Stimulated activated CD4-positive, alpha-beta T cell treated with anti-CD3 and anti-CD28 coated beads, Interleukin-1b, Interleukin-23, amount 100 ng/mL, for 48 hours (primary cell): ENCODE data around the gene HNMT.
"Not testable (repeated sequence)": the region's sequence is repeated elsewhere in the genome, so short reads cannot be mapped to it uniquely, and the experiment has no call there.

Experiments used
- DNase-seq: peaks from one replicate; pipeline ENCODE4 v3.0.0-alpha.2; 2020

HNMT gene

DNA sequence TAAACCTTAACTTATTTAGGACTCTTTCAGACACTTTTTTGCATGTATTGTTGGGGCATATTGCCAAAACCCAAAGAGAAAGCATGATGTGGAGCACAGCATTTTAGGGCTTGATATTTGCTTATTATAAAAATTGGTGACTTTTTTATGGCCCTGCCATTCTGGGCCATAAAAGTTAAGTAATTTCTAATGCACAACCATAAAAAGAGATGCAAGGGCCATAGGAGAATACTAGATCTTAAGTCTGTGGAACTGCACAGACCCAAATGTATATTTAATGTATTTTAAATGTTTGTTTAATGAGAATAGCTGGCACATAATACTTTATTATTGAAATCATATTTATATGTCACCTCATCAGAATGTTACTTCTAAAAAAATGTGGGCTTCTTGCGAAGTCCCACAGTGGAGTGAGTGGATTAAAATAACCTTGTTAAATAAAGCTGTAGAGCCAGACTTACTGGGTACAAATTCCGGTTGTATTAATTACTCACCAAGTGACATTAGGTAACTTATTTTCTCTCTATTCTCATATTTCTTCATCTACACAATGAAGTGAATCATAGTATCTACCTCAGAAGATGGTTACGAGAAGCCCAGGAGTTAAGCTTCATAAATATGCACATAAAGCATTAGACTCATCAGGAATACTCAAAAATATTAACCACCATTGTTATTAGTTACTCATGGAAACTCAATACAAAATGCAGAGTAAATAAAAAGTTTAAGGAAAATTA is 52.2 kb downstream of the HNMT start:
- DNase-seq, result no peak

DNA sequence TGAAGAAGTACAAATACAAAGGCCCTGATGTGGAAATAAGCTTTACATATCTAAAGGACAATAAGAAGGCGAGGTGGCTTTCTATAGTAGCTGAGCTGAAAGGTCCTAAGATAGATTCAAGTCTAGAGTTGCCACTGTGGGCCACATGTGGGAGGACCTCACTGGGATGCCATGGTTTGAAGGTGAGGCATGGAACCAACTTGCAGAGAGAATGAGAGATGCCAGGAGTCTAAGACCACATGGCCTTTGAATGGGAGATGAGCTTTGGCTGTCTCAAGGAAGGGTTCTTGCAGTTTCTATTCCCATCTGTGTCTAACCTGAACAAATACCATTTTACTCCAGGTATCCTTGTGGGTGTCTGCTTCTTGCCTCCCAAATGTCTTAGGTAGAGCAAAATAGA is 53.6 kb downstream of the HNMT start:
- no peak for DNase-seq

DNA sequence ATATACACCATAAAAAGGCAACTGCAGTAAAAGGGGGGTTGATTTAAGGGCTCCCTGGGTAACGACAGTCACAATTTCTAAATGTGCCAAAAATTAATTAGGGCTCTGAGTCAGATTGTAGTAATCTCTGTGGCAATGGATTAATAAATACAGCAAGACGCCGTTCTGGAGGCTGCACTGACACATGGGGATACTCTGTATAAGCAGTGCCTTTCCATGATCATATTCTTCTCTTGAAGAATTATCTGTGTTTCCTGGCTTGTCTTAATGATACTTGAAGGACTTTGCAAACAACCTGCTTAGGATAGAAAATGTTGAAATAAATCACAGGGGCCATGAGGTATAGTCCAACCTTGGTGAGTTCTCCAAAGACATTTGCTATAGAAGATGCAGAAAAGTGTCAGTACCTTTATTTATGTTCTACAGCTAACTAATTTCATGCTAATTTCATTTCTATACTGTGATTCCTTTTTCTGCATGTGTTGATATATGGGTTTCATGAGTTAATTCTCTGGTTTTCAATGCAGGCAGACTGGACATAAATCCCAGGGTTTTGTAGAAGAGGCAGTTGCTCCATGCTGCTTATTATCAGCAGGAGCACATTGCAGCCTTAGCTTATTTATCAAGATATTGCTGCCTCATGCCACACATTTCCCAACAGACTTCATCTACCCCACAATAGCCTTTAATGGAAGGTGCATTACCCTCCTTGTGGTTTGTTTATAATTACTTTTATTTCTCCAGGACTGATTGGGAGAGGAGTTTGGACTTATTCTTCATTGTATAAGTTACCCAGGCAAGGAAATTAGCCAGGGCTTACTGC is 54.8 kb downstream of the HNMT start:
- DNase-seq, result no peak

DNA sequence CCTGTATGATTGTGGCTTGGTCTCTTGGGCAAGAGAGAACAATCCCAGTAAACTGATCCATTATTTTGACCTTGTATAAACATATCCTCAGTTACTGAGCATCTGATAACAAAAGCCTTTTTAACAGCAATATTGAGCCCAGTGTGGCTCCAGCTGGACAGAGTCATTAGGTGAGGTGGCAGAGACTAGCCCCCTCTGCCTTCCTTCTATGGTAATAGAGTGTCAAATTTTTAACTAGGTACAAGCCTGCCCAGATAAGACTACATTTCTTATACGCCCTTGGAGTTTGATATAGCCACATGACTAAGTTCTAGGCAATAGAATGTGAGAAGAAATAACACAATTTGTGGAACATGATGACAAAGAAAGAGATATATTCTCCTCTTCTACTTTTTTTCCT is 56.2 kb downstream of the HNMT start:
- no peak for DNase-seq

DNA sequence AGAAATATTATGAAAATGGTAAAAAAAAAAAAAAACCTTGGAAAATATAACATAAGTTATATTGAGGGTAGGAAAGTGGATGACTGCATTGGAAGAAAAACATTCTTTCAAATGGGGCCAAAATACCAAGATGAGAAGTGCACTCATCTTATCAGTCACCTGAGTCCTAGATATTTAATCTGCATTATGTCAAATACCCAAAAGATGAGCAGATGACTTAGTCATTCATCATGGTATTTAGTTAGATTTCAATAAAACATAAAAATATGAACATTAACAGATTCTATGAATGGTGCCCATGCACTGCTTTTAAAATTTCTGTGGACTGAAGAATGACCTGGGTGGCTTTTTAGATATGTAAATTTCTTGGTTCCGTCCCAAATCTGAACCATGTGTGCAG is 56.9 kb downstream of the HNMT start:
- no peak for DNase-seq

DNA sequence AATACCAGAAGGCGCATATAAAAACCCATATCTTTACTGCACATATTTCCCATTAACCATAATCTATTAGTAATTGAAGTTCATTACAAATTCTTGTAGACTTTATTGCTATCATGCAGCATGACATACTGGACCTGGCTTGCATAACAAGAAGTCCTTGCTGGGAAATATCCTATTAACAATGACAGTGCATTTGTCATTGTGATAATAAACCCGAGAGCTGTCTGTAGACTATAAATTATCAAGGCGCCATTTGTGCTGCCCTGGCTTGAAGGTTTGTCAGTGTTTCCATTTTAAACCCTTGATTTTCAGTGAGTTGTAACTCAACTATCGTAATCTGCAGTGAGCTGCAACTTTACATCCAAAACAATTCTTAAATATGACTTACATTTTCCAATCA is 59.0 kb downstream of the HNMT start:
- DNase-seq, result no peak

DNA sequence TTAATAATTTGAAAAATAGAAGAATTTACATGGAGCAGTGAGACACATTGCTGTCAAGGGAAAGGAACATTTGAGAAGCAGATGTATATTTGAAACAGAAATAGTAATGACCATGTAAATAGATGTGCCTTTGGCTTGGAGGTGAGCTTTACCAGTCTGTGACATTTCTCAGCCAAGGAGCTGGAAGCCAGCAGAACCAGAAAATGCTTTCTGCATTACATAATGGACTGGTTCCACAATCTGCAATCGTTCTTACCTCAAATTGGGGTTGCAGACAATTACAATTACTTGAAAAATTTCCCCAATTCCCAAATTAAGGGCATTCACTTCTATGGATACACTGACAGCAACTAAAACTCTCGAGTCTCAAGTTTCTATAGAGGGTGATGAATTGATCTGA is 59.7 kb downstream of the HNMT start:
- no peak for DNase-seq

DNA sequence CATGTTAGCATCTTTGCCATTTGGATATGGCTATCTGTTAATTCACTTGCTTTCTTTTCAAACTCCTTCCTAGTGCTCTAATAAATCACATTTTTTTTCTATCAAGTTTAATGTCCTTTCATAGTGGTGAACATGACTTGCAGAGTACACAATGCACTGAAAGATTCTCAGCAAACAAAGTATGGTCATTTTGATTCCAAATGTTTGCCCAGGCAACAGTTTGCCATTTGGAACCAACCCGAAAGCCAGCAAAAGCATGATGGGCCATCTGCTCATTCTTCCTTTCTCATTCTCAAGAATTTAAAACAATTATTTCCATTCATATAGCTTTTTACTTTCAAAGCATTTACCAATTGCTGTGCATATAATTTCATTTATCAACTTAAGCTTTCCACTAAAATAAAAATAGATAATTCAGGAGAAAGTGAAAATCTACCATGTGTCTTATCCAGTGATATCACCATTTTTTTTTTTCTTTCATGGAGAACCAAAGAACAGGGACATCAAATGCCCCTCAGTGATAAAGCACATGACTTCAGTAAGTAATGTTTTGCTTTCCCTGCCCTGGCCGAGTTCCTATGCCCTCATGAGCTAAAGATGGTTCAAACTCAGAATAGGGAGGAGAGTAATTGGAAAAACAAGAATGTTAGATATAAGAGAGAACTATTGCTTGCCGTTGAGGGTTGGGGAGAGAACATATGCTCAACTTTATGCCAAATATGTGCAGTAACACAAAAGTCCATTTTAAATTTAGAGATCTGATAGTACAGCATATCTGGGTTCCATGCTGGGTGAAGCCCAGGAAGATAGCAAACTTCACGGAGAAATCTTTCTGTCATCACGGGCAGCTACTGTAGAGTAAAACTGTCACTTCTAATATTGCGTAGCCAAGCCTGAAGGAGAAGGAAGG is 62.1 kb downstream of the HNMT start:
- DNase-seq, result no peak

DNA sequence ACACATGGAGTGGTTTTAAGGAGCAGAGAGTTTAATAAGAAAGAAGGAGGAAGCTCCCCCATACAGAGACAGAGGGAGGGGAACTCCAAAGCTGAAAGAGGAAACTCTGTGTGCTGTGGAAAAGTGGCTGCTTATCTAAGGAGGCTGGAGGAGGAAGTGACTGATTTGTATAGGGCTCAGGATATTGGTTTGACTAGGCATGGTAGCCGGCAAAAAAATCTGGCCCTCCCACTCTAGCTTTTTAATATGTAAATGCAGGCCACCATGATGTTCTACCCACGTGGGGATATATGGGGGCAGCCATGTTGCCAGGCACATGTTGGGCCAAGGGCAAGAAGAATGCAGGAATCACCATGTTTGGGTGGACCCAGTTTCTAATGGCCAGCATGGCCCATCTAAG is 64.3 kb downstream of the HNMT start:
- DNase-seq, result no peak

DNA sequence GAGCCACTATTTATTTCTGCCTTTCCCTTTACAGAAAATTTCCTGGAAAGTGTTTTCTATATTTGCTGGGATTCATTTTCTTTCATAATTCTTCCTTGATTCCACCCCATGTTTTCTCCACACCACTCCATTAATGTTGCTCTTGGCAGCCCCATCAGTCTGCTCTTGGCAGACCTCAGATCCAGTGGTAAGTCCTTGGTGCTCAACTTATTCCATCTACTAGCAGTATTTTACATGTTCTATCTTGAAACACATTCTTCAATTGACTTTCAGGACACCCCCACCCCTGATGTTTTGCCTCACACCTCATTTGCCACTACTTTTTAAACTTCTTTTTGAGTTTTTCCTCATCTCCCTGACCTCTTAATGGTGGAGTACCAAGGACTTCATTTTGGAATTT is 65.0 kb downstream of the HNMT start:
- no peak for DNase-seq

DNA sequence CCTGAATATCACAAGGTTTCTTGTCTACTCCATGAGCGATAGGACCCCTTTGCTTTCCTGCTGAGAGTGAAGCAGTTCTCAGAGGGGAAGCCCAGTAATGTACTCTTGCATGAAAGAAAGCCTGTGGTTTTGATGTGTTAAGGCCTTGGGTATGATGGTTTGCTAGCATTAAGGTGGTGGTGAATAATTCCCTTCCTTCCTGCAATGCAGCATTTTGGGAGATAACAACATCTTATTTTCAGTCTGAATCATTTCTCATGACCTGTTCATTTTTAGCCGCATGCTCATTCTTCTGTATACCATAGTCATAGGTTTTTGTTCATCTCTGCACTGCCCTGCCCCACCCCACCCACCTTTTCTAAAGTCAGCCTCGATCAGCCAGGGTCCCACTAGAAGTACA is 66.2 kb downstream of the HNMT start:
- no peak for DNase-seq

DNA sequence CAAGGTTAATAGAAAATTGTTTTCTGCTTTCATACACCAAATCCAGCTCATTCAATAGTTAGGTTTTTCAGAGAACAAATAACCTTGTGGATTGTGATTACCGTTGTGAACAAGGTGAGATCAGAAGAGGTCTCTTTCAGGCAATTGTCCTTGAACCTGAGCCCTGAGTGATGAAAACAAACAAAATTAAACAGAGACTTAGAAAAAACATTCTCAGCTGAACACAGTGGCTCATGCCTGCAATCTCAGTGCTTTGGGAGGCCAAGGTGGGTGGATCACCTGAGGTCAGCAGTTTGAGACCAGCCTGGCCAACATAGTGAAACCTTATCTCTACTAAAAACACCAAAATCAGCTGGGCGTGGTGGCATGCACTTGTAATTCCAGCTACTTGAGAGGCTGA is 68.1 kb downstream of the HNMT start:
- DNase-seq, result no peak

DNA sequence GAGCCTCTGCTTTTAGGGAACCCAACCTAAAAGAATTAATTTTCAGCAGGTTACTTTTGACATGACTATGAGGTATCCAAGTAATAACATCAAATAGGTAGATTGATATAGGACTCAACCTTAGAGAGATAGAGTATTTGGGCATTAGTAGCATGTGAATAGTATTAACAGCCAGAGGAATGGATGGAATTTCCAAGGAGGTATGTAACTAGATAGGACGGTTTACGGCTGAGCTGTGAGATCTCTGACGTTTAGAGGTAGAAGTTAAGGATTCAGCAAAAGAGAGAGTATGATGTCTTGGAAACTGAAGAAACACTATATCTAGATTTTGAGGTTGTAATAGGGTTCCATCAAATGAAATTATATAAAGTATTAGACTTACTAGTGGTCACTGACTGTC is 70.3 kb downstream of the HNMT start:
- DNase-seq, result no peak

DNA sequence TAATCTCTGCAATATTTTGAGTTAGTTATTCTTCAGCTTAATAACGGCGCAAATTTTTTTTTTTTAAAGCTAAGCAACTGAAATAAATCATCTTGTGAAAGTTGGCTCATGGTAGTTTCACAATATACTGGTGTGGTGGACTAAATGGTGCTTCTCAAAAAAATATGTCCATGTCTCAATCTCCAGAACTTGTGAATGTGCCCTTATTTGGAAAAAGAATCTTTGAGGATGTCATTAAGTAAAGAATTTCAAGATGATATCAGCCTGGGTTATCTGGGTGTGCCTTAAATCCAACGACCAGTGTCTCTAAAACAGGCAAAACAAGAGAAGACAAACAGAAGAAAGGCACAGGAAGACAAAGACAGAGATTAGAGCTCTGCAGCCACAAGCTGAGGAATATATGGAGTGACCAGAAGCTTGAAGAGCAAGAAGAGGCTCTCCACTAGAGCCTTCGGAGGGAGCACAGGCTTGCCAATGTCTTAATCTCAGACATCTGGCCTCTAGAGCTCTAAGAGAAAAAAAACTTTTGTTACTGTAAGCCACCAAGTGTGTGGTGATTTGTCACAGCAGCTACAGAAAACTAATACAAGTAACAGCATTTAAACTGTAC is 71.4 kb downstream of the HNMT start:
- no peak for DNase-seq

DNA sequence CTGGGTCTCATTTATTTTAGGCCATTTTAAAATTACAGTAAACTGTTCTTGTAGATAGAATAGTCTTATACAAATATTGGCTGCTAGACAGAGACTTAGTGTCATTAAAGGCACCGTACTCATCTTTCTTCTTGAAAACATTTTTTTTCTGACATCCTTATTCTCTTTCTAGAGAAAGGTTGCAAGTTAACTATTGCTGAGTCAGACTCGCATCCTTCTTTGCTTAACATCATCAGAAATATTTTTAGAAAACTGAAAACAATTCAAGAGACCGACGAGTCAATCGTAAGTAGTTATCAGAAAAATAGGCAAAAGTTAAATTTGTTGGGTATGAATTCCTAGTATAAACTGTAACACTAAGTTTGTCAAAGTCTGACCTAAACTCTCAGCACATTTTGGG is 72.2 kb downstream of the HNMT start:
- DNase-seq, result no peak

DNA sequence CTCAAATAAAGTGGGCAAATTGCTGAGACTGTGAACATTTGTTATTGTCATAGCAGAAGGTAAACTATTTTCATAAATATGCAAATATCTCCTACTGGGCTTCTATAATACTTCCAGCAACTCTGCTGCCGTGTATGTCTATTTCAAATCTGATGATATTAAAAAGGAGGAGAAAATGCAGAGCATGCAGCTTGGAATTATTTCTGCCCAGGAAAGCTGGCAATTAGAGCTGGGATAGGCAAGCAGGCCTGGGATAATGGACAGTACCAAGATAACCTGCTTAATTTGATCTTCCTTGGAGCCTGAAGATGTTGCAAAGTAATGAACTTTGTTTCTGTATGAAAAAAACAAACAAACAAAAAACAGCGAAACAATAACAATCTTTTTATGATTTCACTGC is 72.8 kb downstream of the HNMT start:
- DNase-seq, result no peak

DNA sequence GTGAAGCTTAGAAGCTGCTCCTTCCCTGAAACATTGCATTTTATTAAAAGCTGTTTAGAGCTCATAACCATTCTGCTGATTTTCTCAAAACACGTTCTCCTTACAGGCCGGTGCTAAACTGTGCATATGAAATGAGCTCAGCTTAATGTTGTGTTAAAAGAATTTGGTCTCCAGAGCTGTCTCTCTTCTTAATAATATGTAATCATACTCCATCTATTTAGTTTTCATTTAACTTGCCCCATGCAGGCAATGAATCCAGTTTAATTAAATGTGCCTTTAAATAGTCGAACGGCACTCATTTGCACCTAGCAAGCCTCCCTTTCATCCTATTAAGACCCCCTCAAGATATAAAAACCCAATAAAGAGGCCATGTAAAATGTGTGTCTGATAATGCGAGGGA is 76.3 kb downstream of the HNMT start:
- no peak for DNase-seq

DNA sequence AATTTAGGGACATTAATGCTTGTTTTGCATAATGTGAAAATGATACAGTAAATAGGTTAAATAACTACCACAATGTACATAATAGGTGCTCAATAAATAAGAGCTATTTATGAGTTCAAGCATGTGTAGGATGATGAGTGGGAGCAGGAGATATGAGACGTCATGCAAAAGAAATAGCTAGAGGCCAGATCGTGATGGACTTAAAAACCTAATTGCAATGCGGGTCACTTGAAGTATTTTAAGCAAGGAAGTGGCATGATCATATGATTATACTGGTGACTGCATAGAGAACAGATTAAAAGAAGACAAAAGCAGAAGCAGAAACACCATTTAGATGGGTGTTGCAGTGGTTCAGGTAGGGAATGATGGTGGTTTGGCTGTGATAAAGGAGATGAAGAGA is 78.0 kb downstream of the HNMT start:
- no peak for DNase-seq

DNA sequence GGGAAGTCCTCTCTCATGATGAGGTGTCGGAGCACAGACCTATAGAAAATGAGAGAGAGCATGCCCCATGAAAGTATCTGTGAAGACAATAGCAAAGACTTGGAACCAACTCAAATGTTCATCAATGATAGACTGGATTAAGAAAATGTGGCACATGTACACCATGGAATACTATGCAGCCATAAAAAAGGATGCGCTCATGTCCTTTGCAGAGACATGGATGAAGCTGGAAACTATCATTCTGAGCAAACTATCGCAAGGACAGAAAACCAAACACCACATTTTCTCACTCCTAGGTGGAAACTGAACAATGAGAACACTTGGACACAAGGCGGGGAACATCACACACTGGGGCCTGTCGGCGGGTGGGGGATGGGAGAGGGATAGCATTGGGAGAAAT is 79.3 kb downstream of the HNMT start:
- DNase-seq, result not testable (repeated sequence)

DNA sequence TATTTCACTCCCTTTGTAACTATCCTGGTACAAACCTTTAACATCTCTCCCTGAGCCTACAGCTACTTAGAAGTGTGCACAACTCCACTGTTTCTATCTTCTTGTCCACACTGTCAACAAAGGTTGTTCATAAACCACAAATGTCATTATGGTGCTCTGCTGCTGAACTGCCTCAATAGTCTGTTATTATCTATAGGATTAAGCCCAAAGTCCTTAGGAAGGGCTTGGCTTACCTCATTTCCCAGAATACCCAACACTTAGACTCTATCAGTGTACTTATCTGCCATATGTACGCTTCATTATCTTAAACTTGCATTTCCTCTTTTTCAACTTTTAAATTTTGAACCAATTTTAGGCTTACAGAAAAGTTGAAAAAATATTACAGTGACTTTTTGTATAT is 94.2 kb downstream of the HNMT start:
- DNase-seq, result no peak

DNA sequence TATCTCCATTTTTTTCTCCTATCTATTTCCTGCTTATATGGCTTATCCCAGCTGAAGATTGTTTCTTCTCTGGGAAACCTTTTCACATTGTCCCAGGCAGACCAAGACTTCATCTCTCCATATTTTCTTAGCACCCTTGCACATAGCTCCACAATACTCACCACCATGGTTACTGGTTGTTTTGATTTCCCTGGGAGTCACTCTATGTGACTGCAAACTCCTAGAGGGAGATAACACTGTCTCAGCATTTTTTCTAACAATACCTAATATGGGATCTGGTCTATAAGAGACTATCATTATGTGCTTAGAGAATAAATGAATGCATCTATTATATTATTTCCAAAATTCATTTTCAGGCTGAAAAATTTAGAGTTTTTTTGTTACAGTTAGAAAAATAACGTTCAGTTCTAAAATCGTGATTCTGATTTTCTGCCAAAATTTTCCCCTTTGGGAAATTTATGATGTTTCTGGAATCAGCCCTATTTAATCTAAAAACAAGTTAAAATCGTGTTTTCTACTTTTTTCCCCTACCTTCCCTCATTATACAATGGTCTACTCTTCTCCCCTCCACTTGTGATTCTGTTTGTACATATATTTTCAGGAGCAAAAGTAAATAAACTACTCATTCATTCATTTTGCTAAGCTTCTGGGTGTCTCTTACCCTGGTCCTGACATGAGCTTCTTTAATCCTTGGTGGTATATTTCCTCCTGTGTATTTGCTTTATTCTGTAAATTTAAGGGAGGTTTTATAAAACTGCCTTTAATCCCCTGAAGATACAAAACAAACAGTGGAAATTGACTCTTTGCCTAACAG is 95.4 kb downstream of the HNMT start:
- DNase-seq, result no peak

DNA sequence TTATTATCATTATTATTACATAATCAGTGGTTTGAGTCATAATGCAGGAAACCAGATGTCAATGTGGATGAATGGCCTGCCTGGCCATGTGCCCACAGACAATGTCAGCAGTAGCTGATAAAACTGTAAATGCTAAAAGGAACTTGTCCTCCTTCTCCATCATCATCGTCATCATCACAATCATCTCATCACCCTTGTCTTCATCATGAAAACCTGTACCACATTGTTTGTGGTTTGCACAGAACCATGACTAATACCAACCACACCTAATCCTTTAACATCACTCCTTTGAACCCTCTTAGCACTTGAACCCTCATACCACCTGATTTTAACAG is 96.0 kb downstream of the HNMT start:
- DNase-seq, result no peak
